ENCODE results near the gene MCM3AP. TPM values are rescaled to one million over a fixed set of nuclear protein-coding genes. Genes with fewer than 3 reads are reported as not detected.

Gene MCM3AP
- total RNA-seq, 1 experiment from 2014 or later: 140 TPM

DNA sequence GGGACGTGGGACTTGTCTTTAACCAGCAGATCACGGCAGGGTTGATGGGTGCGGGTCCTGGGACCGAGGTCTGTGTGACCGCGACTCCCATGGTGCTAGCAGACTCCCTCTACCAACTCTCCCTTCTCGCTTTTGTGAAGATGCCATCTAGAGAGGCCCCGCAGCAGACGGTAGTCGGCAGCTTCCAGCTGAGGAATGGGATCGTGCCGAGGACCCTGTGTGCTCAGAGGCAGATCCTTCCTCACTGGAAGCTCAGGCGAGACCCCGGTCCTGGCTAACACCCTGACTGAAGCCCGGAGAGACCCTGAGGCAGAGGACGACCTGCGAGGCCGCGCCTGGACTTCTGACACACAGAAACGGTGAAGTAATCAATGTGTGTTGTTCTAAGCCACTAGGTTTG, 88.7 kb downstream of the MCM3AP start:
- no TSS peak for BruUV-seq (replicated peaks)
- no peak for ATAC-seq

DNA sequence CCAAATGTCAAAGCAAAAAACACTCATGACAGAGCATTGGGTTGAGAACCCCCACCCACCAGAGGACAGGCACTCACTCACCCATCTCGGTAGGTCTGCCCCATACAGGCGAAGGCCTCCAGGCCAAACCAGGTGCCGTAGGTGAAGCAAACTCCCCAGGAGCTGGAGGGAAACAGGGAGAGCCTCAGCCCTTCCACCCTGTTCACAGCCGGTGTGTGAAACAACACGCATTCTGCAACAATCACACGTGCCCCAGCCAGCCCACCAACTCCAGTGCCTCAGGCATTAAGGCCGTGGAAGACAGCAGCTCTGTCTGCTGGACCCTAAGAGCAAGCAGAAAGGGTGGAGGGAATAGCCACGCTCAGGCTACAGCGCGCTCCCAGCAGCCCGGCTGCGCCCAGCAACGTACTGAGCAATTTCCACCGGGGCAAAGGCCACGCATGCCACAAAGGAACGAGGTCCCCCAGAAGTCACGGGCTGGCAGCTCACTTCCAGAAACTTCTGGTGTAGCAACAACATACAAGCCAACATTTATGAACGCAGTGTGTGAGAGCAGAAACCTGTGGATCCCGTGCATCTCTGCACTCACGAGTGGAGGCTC, 89.7 kb downstream of the MCM3AP start:
- no peak overlapping the region for H3K4me2 ChIP-seq (ENCODE audit: low read length)
- CTCF ChIA-PET: no interaction called here
- ATAC-seq: no peak

More for the DNA sequence above, 88.7 kb downstream of the MCM3AP start:
- intact Hi-C loops (cut with micrococcal nuclease): no loop called here
- H3K27ac ChIP-seq (ENCODE audit: low read length): no peak overlapping the region
- H3K4me2 ChIP-seq (ENCODE audit: low read length): no peak overlapping the region
- no peaks in the 10 kb centered on the region for H4K20me1 ChIP-seq (ENCODE audit: low read length)
- no peaks in the 10 kb centered on the region for H3K9me2 ChIP-seq (replicated peaks; ENCODE audit: low read length)
- H3K36me3 ChIP-seq (ENCODE audit: low read depth, low read length): peaks cover 4% of the 10 kb centered on the region; the same call in 1 of the 2 replicates
- DNase-seq: no peak
- ChIA-PET CTCF (no interaction called here), POLR2A (ENCODE audit: unreplicated experiment) (no interaction called here)
- H3K9me3 ChIP-seq (ENCODE audit: low read length): no peaks in the 10 kb centered on the region
- no peaks in the 10 kb centered on the region for H3K79me2 ChIP-seq (ENCODE audit: low read length)
- no peak overlapping the region for H2AFZ ChIP-seq (ENCODE audit: low read length)
- H3K4me1 ChIP-seq (ENCODE audit: insufficient read depth, low read length): no peaks in the 10 kb centered on the region
- no peak overlapping the region for H3K9ac ChIP-seq (ENCODE audit: low read length)
- no peaks in the 10 kb centered on the region for H3K27me3 ChIP-seq (ENCODE audit: low read length)
- H3K4me3 ChIP-seq (ENCODE audit: low read length): no peak overlapping the region
- TF ChIP-seq EZH2 (IDR thresholded peaks at IDR 0.05; ENCODE audit: low read length, unreplicated experiment) (no peak), EZH2phosphoT487 (IDR thresholded peaks at IDR 0.05; ENCODE audit: borderline replicate concordance, low read length) (no peak), CTCF (conservative IDR thresholded peaks at IDR 0.05; ENCODE audit: low read depth, low read length) (no peak)
- peaks cover 3% of the 10 kb centered on the region for H3F3A ChIP-seq (ENCODE audit: low read length, unreplicated experiment)

More for the DNA sequence above, 89.7 kb downstream of the MCM3AP start:
- TF ChIP-seq EZH2 (IDR thresholded peaks at IDR 0.05; ENCODE audit: low read length, unreplicated experiment) (no peak), CTCF (conservative IDR thresholded peaks at IDR 0.05; ENCODE audit: low read depth, low read length) (no peak), EZH2phosphoT487 (IDR thresholded peaks at IDR 0.05; ENCODE audit: borderline replicate concordance, low read length) (no peak)
- no peaks in the 10 kb centered on the region for H3K27me3 ChIP-seq (ENCODE audit: low read length)
- peaks cover 7% of the 10 kb centered on the region; the same call in 1 of the 2 replicates for H3K4me1 ChIP-seq (ENCODE audit: insufficient read depth, low read length)
- no peaks in the 10 kb centered on the region for H3K79me2 ChIP-seq (ENCODE audit: low read length)
- H3F3A ChIP-seq (ENCODE audit: low read length, unreplicated experiment): peaks cover 3% of the 10 kb centered on the region
- no peaks in the 10 kb centered on the region for H3K9me2 ChIP-seq (replicated peaks; ENCODE audit: low read length)
- peaks cover 4% of the 10 kb centered on the region; the same call in 1 of the 2 replicates for H3K36me3 ChIP-seq (ENCODE audit: low read depth, low read length)
- no peak overlapping the region for H3K4me3 ChIP-seq (ENCODE audit: low read length)
- H3K9ac ChIP-seq (ENCODE audit: low read length): no peak overlapping the region
- intact Hi-C loops (cut with micrococcal nuclease): no loop called here
- POLR2A ChIA-PET (ENCODE audit: unreplicated experiment): no interaction called here
- no TSS peak for BruUV-seq (replicated peaks)
- no peak overlapping the region for H2AFZ ChIP-seq (ENCODE audit: low read length)
- no peaks in the 10 kb centered on the region for H3K9me3 ChIP-seq (ENCODE audit: low read length)
- H3K27ac ChIP-seq (ENCODE audit: low read length): no peak overlapping the region
- no peaks in the 10 kb centered on the region for H4K20me1 ChIP-seq (ENCODE audit: low read length)
- no peak for DNase-seq
